IPS DF 4.7 (cell line): ENCODE measurements around the gene OTOP2.
"Not testable (repeated sequence)": the region's sequence is repeated elsewhere in the genome, so short reads cannot be mapped to it uniquely, and the experiment has no call there.

Experiments
- DNase-seq: peaks from one replicate; pipeline ENCODE4 v3.0.0-alpha.2; 2013; ENCODE audit warnings: low spot score; ENCODE audit errors: extremely low read depth

OTOP2 gene

DNA sequence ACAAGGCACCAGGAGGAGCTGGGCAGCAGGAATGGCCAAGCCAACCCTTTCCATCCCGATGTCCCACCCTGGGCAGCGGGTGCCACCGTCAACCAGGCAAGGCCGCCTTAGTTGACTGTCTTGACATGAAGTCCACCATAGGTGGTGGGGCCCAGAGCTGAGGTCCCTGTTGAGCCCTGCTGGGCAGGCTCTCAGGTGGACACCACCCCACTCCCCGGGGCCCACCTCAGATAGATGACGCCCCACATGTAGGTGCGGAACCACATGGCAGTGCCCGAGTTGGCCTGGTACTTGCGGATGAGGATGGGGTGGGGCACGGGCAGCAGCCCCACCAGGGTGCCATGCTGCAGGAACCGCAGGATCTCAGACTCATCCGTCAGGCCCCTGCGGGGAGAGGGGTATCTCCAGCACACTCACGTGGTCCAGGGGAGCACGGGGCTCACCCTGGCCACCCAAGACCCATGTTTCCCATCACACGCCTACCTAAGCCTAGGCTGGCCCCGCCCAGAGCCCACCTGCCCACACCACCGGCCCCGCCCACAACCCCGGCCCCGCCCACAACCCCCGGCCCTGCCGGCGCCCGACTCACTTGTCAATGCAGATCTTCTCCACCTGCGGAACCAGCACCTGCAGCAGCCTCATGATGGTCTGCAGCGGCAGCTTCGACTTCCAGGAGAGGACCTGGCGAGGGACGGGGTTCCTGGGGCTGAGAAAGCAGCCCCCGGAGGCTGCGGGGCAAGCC is 27.8 kb downstream of the OTOP2 start:
- DNase-seq, result no peak

DNA sequence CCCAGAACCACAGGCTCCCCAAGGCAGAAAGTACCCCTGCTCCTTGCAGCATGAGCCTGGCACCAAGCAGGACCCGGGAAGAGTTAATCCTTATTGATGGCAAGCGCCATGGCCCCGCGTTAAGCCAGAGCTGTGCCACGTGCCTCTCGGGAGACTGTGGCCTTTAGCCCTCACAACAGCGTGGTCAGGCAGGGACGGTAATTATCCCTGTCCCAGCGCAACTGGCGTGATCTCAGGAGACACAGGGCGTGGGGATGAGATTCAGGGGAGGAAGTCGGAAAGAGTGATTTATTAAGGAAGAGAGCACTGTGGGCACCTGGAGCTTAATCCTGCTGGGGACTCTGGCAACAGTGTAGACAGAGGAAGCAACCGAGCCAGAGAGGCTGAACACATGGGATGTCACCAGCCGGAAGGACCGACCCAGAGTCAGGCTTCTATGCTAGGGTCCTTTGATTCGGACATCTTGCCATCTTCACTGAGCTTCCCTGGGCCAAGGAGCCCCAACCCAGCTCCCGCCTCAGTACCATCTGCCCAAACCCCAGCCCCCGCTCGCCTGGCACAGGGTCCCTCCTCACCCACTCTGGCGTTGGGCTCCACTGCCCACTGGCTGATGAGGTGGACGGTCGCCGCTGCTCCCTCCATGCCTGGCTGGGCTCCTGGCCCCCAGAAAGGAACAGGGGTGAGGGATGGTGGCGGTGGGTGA is 28.5 kb downstream of the OTOP2 start:
- DNase-seq, result no peak

GRCh38 chr17:74953134-74953687 is 29.1 kb downstream of the OTOP2 start:
- no peak for DNase-seq

- no peak for DNase-seq
These were observed 30.0 kb downstream of the OTOP2 start for GRCh38 chr17:74954115-74954514.

DNA sequence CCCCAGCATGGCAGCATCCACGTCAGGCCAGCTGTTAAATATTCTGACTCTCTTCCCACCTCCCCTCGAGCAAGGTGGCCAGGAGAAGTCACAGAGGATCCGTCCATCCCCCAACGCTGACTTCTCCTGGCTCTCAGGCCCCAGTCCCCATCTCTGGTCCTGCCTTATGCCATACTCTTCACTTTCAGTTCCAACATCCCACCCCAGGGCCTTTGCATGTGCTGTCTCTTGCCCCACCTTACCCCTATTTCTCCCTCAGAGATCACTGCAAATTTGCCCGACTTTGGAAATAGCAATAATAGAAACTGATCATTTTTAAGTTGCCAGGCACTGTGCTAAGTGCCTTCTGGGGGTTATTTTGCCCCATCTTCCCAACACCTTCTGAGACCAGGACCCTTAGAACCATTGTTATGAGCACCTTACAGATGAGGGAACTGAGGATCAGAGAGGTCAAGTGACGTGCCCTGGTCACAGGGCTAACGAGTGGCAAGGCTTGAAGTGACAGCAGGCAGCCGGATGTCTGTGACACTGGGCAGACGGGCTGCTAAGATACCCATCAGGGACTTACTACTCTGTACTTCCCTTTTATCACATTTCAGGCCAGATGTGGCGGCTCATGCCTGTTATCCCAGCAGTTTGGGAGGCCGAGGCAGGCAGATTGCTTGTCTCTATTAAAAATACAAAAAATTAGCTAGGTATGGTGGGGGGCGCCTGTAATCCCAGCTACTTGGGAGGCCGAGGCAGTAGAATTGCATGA is 30.8 kb downstream of the OTOP2 start:
- no peak for DNase-seq

DNA sequence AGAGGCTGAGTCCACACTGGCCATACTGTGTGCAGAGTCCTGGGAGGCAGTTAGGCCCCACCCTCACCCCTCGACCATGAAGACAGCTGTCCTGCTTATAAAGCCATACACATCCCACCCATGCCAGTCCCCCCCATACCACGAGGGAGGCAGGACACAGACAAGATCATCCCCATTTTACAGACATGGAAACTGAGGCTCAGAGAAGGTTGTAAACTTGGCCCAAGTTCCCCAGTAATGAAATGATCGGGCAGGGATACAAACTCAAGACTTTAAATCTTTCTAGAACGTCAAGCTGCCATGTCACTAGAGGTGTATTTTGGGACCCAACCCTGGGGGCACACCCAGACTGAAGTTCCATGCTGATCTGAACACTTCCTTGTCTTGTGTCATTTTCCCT is 32.0 kb downstream of the OTOP2 start:
- no peak for DNase-seq

- no peak for DNase-seq
These were observed 34.1 kb downstream of the OTOP2 start for GRCh38 chr17:74957935-74958740.

- DNase-seq, result no peak
These were observed 35.9 kb downstream of the OTOP2 start for GRCh38 chr17:74959826-74960515.

DNA sequence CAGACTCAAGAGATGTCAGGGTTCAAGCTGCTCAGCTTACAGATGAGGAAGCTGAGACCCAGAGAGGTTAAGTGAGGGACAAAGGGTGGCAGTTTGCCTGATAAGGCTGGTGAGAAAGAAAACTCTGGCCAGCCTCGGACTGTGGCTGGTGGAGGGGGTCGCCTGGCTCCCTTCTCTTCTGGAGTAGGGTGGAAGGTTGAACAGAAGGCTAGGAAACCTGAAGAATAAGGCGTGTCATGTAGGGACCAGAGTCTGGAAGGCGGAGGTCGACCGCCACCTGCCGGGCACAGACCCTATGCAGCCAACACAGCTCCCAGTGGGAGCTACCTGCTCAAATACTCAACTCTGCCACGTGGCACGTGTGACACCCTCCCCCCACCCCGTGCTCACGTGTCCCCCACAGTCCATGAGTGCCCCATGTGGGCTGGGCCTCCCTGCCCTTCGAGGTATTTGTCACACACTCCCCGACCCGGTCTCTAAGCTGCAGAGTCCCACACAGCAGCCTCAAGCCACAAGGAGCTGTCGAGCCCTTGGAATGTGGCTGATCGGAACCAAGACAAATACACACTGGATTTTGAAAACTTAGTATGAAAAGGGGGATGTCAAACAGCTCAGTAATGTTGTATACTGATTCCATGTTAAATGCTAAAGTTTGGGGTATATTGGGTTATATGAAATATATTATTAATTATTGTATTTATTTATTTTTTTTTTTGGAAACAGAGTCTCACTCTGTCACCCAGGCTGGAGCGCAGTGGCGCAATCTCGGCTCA is 36.7 kb downstream of the OTOP2 start:
- DNase-seq, result no peak

DNA sequence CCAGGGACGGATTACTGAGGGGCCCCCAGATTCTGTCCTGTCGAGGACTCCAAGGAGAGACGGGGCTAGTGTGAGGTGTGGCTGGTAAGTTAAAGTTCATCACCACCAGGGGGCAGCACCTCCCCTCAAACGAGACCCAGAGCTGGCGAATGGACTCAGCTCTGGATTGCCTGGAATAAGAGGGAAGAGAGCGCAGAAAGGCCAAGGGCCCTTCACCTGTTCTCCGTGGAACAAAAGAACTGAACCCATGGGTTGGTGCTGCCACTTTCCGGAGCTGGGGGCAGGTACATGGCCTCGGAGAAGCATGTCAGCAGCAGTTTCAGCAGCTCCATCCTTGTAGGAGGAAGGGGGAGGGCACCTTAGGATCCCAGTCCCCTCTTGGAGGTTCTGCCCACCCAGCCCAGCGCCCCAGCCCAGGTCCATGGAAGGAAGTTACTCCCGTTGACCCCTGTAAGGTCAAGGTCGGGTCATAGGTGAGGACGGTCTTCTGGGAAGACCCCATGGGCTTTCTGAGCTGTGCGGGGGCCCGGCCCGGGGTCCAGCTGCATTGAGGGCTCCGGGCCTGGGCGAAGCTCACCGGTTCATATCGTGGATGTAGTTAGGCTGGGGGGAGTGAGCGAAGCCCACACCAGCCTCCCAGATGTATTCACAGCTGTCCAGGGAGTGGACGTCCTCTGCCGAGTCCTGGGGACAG is 37.7 kb downstream of the OTOP2 start:
- no peak for DNase-seq

- DNase-seq, result no peak
These were observed 38.7 kb downstream of the OTOP2 start for GRCh38 chr17:74962622-74963394.

DNA sequence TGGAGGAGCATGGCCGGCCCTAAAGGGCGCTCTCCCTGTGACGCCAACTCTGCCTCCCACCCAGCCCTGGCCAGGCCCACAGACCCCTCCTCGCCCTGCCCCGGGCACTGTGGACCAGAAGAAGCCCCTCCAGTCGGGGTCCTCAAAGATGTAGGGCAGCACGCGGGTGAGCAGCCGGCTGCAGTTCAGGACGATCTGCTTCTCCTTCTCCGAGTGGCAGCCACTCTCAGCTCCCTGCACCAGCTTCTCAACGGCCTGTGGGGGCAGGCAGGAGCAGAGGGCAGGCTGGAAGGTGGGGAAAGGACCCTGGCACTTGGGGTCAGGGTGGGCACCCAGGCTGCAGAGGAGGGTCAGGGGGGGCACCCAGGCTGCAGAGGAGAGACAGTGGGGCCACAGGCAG is 39.6 kb downstream of the OTOP2 start:
- DNase-seq, result no peak

GRCh38 chr17:74964246-74964761 is 40.2 kb downstream of the OTOP2 start:
- DNase-seq, result no peak

- no peak for DNase-seq
These were observed 41.0 kb downstream of the OTOP2 start for GRCh38 chr17:74964988-74965622.

DNA sequence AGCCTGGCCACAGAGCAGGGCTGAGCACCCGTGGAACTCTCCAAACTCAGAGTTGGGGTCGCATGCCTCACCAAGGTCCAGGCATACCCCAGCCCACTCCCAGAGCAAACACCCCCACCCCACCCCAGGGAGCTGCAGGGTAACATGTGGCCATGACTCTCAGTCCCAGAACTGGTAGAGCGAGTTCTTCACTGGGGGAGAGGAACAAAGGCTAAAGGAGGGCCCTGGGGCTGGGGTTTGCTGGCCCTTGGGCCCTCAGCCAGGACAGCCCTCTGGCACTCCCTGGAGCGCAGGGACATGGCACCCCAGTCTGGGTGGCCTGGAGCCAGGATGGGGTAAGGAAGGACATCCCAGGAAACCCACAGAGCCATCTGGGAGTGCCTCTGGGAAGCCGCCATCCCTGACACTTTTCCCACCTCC is 44.3 kb downstream of the OTOP2 start:
- DNase-seq, result no peak

GRCh38 chr17:74969501-74969900 is 45.4 kb downstream of the OTOP2 start:
- not testable (repeated sequence) for DNase-seq

DNA sequence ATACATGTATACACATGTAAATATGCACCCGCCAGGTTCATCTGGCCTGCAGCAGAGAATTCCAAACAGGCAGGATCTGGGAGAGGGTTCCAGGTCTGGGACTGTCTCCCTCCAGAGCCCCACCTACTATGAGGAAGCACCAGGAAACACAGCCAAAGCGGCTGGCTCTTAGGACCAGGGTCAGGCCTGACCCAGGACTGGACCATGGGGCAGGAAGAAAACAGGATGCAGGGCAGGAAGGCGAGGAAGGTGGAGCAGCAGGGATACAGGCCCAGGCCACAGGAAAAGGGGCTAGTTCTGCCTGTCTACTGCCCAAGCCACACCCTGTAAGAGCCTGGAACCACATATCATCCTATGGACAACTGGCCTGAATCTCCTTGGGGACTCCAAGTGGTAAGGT is 46.3 kb downstream of the OTOP2 start:
- DNase-seq, result no peak
